Amygdala (tissue), 56 donors: ENCODE measurements around the gene KLHL9.
"Not testable (repeated sequence)": the region's sequence is repeated elsewhere in the genome, so short reads cannot be mapped to it uniquely, and the experiment has no call there.

ENCODE experiments used
- DNase-seq, 56 donors: peaks; one replicate each; lab custom pipeline; 2025; lab: John Stamatoyannopoulos, UW

The KLHL9 gene, protein sequence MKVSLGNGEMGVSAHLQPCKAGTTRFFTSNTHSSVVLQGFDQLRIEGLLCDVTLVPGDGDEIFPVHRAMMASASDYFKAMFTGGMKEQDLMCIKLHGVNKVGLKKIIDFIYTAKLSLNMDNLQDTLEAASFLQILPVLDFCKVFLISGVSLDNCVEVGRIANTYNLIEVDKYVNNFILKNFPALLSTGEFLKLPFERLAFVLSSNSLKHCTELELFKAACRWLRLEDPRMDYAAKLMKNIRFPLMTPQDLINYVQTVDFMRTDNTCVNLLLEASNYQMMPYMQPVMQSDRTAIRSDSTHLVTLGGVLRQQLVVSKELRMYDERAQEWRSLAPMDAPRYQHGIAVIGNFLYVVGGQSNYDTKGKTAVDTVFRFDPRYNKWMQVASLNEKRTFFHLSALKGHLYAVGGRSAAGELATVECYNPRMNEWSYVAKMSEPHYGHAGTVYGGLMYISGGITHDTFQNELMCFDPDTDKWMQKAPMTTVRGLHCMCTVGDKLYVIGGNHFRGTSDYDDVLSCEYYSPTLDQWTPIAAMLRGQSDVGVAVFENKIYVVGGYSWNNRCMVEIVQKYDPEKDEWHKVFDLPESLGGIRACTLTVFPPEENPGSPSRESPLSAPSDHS

GRCh38 chr9:21334701-21335632, at the start of gene KLHL9:
TSS of gene KLHL9 (minus strand) at chr9:21335404. CDS start at chr9:21334859, 545 bp downstream.
- DNase-seq = peak; percentile 39 to 95 (median 88)

- DNase-seq = no peak
Measured at GRCh38 chr9:21383627-21384026, 48.4 kb upstream of the KLHL9 start.

GRCh38 chr9:21381448-21382339, 46.5 kb upstream of the KLHL9 start:
- DNase-seq = no peak

DNA sequence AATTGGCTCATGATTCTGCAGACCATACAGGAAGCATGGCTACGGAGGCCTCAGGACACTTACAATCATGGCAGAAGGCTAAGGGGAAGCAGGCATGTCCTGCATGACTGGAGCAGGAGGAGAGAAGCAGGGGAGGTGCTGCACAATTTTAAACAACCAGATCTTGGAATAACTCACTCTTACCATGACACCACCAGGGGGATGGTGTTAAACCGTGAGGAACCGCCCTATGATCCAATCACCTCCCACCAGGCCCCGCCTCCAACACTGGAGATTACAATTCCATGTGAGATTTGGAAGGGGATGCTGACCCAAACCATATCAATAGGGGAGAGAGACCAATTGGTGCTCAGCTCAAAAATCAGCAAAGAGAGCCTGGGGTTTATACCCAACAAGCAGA, 36.3 kb upstream of the KLHL9 start:
- not testable (repeated sequence) for DNase-seq

DNA sequence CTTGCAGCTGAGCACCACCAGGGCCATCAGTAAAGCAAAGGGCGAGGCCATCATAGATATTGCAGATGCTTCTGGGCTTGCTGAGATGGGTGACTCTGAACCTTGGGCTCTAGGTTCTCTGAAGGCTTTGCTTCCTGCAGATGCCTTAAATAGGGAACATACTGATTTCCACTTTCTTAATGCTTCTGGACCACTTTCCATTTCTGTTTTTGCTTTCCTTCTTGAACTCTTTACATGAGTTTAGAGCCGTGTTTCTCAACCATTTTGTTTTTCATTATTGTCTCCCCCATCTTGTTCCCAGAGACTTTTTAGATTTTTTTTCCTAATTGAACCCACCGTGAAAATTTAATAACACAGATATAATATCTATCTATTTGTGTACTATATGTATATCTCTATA, 32.8 kb upstream of the KLHL9 start, which contains the start of gene IFNA13:
IFNA13 (minus strand) TSS at position 101 of the 400 bp plus-strand sequence; CDS start at position 54, 47 bp downstream.
- DNase-seq = no peak

DNA sequence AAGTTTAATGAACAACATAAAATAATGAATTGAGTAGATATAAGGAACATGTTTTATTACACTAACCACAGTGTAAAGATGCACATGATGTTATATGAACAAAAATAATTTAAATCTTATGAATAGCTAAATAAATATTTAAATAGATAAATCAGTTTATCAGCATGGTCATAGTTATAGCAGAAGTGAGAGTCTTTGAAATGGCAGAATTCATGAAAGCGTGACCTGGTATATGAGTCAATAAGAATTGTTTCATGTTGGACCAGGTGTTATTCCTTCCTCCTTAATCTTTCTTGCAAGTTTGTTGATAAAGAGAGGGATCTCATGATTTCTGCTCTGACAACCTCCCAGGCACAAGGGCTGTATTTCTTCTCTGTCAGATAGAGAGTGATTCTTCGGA, 32.0 kb upstream of the KLHL9 start:
- DNase-seq = not testable (repeated sequence)

DNA sequence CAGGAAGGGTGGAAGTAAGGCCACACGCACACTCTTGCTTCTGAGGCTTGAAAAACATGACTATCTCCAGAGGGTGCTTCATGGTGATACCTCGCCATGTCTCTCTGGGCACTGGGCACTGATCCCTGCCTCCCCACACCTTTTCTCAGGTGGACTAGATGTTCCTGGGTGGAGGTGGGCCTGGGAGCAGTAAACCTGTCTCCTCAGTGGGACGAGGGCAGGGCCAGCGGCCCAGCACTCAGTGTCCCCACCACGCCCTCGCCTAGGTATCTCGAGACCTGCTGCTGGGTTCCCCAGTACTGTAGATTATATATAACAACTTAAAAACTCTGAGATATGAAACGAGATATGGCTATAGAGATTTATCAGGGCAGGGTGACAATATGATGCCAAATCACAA, 27.1 kb upstream of the KLHL9 start:
- no peak for DNase-seq

DNA sequence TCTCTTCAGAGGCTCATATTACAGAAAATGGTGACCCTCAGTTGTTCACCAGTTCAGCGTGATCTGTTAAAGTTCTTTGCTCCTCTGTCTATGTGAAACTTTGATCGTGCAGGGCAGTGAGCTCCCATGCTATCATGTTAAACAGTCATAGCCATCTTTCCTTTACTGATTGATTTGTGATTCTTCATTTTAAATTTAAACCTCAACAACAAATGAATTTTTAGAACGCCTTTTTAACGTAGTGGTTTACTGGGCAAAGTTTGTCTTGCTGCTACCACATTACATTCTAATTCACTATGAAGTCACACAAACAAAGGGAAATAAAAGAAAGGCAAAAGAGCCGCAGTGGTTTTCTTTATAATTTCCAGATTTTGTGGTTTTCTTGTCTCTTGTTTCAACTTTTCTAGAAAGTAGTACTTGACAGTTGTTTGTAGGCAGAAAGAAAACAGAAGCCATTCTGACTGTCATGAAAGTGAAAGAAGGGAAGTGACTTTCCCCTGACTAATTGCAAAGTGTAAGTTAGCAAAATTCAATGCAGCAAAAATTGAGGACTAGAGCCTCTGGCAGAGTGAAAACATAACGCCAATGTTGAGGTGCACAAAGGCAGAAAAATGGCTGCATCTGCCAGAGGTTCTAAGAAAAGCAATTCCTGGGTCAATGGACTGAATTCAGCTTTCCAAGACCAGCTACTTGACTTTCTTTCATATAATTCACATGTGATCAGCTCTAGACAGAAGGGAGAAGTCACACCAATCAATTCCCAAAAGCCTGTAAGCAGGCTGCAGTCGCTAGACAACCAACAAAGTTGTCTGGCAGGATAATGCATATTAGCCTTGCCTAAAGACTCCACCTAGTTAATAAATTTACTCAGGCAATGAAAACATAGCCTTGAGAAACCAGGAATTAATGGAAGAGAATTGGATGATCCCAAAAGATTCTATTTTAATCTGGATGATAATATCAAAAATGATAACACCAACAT, 22.6 kb upstream of the KLHL9 start:
- DNase-seq = no peak

DNA sequence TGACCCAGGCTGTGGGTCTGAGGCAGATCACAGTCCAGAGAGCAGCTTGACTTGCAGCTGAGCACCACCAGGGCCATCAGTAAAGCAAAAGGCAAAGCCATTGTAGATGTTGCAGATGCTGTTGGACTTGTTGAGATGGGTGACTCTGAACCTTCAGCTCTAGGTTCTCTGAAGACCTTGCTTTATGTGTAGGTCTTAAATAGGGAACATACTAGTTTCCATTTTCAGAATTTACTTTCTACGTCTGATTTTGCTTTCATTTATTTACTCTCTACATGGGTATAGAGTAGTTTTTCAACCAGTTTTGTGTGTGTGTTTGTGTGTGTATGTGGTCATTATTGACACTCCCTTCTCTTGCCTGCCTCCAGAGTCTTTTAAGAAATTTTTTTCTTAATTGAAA, 15.6 kb upstream of the KLHL9 start, which contains the start of gene IFNA6:
IFNA6 (minus strand) TSS at position 101 of the 400 bp plus-strand sequence; CDS start at position 101, 0 bp downstream.
- no peak for DNase-seq

DNA sequence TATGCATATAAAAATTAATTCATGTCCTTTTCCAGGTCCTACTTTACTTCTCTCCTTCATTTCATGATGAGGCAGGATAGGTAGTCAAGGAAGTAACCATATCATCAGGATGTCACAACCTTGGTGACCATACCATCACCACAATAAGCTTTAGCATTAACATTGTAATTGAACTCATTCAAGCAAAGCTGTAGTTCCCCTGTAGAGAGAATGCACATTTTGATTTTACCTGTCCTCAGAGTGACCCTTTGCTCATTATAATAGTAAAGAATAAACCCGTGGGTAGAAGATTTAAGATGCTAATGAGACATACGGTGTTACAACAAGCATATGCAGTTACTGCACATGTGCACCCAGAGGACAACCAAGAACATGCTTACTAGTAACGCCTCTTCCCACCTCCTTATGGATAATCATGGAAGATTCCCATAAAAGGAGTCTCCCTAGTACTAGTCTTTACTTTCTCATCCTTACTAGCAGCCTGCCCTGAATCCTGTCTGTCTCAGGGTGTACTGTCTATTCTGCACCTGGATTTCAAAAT, 13.3 kb upstream of the KLHL9 start:
- no peak for DNase-seq

DNA sequence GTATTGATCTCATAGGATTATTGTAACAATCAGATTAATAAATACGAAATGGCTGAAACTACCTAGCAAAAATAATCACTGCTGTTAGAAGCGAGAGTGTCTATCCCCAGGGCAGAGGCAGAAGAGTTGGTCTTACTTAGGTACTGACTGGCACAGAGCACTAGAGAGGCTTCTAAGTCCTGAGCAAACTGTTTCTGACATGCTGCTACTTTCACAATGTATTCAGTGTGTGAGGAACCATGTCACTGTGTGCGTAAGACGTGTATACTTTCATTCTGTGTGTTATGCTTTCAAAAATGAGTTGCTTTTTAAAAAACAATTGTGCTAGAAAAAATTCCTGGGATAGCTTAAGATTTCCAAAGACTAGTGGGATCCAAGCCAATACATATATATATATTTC, 5.5 kb upstream of the KLHL9 start:
- DNase-seq = no peak

DNA sequence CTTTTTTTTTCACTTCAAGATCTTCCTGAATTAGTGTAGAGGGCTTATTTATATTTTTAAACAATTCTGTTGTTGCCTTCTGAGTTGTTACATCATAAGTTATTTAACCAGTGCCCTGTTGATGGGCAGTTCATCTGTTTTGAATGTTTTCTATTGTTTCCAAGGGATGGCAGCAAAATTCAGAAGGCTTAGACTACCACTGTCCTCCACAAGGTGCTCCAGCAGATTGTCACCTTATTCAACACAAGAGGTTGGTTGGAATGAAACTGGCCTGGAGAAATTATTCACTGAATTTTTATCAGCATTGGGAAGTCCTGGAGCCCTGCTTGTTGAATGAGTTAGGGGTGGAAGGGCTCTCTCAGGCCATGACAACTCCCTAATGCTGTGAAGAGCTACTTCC, 1.3 kb upstream of the KLHL9 start:
- no peak for DNase-seq

DNA sequence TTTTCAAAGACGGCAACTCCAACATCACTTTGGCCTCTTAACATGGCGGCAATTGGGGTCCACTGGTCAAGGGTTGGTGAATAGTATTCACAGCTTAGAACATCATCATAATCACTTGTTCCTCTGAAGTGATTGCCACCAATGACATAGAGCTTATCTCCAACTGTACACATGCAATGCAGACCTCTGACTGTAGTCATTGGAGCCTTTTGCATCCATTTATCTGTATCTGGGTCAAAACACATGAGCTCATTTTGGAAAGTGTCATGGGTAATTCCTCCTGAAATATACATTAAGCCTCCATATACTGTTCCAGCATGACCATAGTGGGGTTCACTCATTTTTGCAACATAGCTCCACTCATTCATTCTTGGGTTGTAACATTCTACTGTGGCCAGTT, 2.0 kb downstream of the KLHL9 start:
- no peak for DNase-seq

DNA sequence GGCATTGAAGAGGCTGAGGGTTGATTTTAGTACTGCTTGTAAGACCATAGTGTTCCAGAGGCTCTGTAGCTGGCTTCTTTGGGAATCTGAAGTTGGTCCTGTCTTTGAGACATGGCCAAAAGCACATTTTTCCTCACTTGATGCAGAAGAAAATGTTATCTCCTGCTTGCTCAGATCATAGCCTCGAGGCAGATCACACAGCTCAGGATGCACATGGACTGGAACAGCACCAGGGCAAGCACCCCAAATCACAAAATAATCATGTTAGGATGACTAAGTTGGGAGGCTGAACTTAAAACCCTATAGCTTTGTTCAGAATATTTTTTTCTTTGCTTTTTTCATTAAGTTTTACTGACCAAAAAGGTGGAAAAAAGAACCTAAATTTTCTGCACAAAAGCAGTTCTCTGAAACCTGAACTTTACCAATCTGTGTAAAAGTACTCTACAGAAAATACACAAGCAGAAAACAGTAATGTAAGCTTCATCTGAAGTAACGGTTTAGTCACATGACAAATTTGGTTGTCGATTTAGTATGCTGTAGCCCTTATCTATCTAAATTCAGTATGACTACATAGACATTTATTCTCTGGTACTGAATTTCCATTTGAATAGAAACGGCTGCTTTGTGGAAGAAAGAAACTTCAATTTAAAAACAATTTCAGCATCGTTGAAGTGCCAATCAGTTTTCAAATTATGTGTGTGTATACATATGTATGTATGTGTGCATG, 3.4 kb downstream of the KLHL9 start:
- DNase-seq = no peak

DNA sequence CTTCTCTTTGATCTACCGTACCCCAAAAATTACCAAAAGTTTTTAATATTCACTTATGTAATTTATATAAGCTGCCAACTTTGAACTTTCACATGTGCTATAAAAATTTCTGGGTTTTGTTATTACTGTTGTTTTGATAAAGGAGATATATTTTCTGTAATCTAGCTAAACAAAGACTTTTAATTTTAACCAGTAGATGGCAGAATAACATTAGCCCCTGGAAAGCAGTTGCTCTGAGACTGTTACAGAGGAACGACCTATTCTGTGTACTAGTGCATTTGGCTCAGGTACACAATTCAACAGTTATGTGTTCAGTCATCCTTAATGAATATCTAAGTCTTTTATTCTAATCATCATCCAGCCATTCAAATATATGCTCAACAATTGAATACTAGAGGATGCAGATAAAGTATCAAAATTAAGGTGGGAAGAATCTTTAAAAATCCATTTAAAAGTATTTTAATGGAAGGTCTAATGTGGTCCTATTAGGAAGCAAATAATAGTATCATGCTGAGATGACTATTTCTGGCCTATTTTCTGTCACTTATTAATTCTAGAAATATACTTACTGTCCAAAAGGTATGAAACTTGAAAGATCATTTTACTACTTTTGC, 8.6 kb downstream of the KLHL9 start:
- no peak for DNase-seq

DNA sequence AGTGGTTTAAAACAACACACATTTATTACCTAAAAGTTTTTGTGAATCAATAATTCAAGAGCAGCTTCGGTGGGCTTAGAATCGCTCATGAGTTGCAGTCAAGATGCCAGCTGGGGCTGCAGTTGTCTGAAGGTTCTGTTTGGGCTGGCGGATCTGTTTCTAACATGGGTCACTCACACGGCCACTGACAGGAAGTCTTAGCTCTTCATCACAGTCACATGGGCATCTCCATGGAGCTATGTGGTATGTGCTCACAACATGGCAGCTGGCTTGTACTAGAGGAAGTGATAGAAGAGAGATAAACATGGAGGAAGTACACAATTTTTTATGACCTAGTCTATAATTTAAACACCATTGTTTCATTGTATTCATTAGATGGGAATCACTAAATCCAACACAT, 11.2 kb downstream of the KLHL9 start:
- DNase-seq = no peak

- no peak for DNase-seq
Measured at GRCh38 chr9:21322911-21323461, 12.2 kb downstream of the KLHL9 start.
